Measurements from ENCODE around the gene LELP1. TPM values are rescaled to one million over a fixed set of nuclear protein-coding genes. Genes with fewer than 3 reads are reported as not detected.

The LELP1 gene
- total RNA-seq, 2 experiments from 2014 or later = not detected

DNA sequence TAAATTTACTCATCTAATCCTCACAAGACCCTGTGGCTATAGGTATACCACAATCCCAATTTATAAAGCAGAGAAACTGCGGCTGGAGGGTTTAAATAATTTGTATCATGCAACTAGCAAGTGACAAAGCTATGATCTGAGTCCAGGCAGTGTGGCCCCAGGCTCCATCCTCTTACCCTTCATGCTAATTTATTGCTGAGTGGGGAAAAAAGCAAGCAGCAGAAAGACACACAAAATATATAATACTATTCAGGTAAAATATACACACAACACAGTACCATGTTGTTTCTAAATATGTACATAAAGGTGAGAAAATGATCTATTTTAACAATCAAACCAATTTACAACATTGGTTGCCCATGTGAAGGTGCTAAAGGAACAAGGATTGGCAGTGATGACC is 38.9 kb downstream of the LELP1 start:
- no peaks in the 10 kb centered on the region for H3K9me3 ChIP-seq (ENCODE audit: low read length)
- BruUV-seq (replicated peaks) = no TSS peak
- intact Hi-C loops (cut with micrococcal nuclease; ENCODE audit: unreplicated experiment) = no loop called here
- no peaks in the 10 kb centered on the region for H3K79me2 ChIP-seq (ENCODE audit: insufficient read depth, low read depth, low read length)
- POLR2A ChIA-PET = no interaction called here
- H3K4me1 ChIP-seq (ENCODE audit: insufficient read depth, low read length, poor library complexity, severe bottlenecking) = no peaks in the 10 kb centered on the region
- TF ChIP-seq EZH2phosphoT487 (IDR thresholded peaks at IDR 0.05; ENCODE audit: borderline replicate concordance, low read depth, low read length) = no peak
- TF ChIP-seq, protein P1, sequence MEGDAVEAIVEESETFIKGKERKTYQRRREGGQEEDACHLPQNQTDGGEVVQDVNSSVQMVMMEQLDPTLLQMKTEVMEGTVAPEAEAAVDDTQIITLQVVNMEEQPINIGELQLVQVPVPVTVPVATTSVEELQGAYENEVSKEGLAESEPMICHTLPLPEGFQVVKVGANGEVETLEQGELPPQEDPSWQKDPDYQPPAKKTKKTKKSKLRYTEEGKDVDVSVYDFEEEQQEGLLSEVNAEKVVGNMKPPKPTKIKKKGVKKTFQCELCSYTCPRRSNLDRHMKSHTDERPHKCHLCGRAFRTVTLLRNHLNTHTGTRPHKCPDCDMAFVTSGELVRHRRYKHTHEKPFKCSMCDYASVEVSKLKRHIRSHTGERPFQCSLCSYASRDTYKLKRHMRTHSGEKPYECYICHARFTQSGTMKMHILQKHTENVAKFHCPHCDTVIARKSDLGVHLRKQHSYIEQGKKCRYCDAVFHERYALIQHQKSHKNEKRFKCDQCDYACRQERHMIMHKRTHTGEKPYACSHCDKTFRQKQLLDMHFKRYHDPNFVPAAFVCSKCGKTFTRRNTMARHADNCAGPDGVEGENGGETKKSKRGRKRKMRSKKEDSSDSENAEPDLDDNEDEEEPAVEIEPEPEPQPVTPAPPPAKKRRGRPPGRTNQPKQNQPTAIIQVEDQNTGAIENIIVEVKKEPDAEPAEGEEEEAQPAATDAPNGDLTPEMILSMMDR (conservative IDR thresholded peaks at IDR 0.05; ENCODE audit: low read length) = no peak
- H3K36me3 ChIP-seq (ENCODE audit: insufficient read depth, low read length) = no peaks in the 10 kb centered on the region
- CTCF ChIA-PET (ENCODE audit: unreplicated experiment) = no interaction called here
- no peak overlapping the region for H2AFZ ChIP-seq (ENCODE audit: low read length)
- H3K4me3 ChIP-seq (ENCODE audit: low read depth, low read length, poor library complexity, severe bottlenecking) = no peak overlapping the region
- no peak overlapping the region for H3K4me2 ChIP-seq (ENCODE audit: low read length)
- no peaks in the 10 kb centered on the region for H3K9me2 ChIP-seq (ENCODE audit: insufficient read depth, low read length)
- H4K20me1 ChIP-seq (ENCODE audit: insufficient read depth, low read length) = no peaks in the 10 kb centered on the region
- no peak for DNase-seq (ENCODE audit: low spot score)
- H3K27ac ChIP-seq (ENCODE audit: low read depth, low read length, poor library complexity, severe bottlenecking) = no peak overlapping the region

DNA sequence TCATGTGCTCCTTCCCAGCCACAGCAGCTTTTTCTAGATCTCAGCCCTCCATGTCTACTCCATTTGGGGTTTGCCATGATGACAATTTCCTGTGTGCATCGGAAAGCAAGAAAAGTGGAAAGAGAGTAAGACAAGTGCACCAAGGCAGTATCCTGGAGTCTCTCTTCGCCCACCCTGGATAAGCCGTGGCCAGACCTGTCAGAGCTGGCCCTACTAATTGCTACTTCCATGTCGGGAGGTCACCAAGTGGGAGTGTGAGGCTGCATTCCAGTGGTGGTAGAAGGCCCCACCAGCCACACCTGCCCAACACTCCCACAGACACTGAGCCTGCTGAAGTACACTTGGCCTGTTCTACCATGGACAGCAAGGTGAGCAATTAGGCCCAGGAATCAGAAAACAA is 42.2 kb downstream of the LELP1 start:
- DNase-seq (ENCODE audit: low spot score) = no peak
- BruUV-seq (replicated peaks) = no TSS peak
- intact Hi-C loops (cut with micrococcal nuclease; ENCODE audit: unreplicated experiment) = no loop called here
- Histone ChIP-seq H3K9me3 (ENCODE audit: low read length) (no peaks in the 10 kb centered on the region), H3K36me3 (ENCODE audit: insufficient read depth, low read length) (no peaks in the 10 kb centered on the region), H3K4me2 (ENCODE audit: low read length) (no peak overlapping the region), H3K27ac (ENCODE audit: low read depth, low read length, poor library complexity, severe bottlenecking) (no peak overlapping the region), H4K20me1 (ENCODE audit: insufficient read depth, low read length) (no peaks in the 10 kb centered on the region), H3K9me2 (ENCODE audit: insufficient read depth, low read length) (no peaks in the 10 kb centered on the region), H2AFZ (ENCODE audit: low read length) (no peak overlapping the region), H3K4me1 (ENCODE audit: insufficient read depth, low read length, poor library complexity, severe bottlenecking) (no peaks in the 10 kb centered on the region), H3K79me2 (ENCODE audit: insufficient read depth, low read depth, low read length) (no peaks in the 10 kb centered on the region), H3K4me3 (ENCODE audit: low read depth, low read length, poor library complexity, severe bottlenecking) (no peak overlapping the region)
- ChIA-PET CTCF (ENCODE audit: unreplicated experiment) (no interaction called here), POLR2A (interaction anchor here (1.0 kb wide), 1 partner anchor 15 kb away, joined by 4 read pairs; no protein-coding TSS in a partner anchor)
- TF ChIP-seq, protein P1 (conservative IDR thresholded peaks at IDR 0.05; ENCODE audit: low read length) = no peak
- no peak for TF ChIP-seq EZH2phosphoT487 (IDR thresholded peaks at IDR 0.05; ENCODE audit: borderline replicate concordance, low read depth, low read length)

DNA sequence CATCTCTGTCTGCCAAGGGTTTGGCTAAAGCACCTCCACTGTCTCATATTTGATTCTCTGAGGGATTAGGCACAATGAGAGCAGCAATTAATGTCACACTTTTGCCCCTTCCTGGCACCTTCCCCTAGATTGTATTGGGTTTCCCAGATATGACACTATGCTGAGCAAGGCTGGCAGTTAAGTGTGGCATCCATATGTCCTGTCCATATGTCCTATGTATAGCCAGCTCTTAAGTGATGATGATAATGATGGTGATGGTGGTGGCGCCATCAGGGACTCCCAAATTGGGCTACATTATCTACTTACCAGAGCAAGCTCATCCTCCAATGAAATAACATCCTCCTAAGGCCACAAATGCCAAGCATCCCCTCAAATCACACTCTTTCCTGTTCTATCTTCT is 42.8 kb downstream of the LELP1 start:
- Histone ChIP-seq H3K36me3 (ENCODE audit: insufficient read depth, low read length) (no peaks in the 10 kb centered on the region), H3K4me1 (ENCODE audit: insufficient read depth, low read length, poor library complexity, severe bottlenecking) (no peaks in the 10 kb centered on the region), H3K4me2 (ENCODE audit: low read length) (no peak overlapping the region), H3K9me3 (ENCODE audit: low read length) (no peaks in the 10 kb centered on the region), H2AFZ (ENCODE audit: low read length) (no peak overlapping the region), H3K9me2 (ENCODE audit: insufficient read depth, low read length) (no peaks in the 10 kb centered on the region), H3K27ac (ENCODE audit: low read depth, low read length, poor library complexity, severe bottlenecking) (no peak overlapping the region), H3K4me3 (ENCODE audit: low read depth, low read length, poor library complexity, severe bottlenecking) (no peak overlapping the region), H3K79me2 (ENCODE audit: insufficient read depth, low read depth, low read length) (no peaks in the 10 kb centered on the region), H4K20me1 (ENCODE audit: insufficient read depth, low read length) (no peaks in the 10 kb centered on the region)
- intact Hi-C loops (cut with micrococcal nuclease; ENCODE audit: unreplicated experiment) = no loop called here
- POLR2A ChIA-PET = interaction anchor here (0.7 to 1.0 kb wide), 2 partner anchors 16 to 665 kb away, joined by 4 read pairs; no protein-coding TSS in a partner anchor
- no TSS peak for BruUV-seq (replicated peaks)
- CTCF ChIA-PET (ENCODE audit: unreplicated experiment) = no interaction called here
- no peak for DNase-seq (ENCODE audit: low spot score)
- TF ChIP-seq, protein P1 (conservative IDR thresholded peaks at IDR 0.05; ENCODE audit: low read length) = no peak
- no peak for TF ChIP-seq EZH2phosphoT487 (IDR thresholded peaks at IDR 0.05; ENCODE audit: borderline replicate concordance, low read depth, low read length)

All from OCI-LY7 (cell line).